WTC11 (cell line): ENCODE data around the gene ATP2B2. TPM values are rescaled to one million over a fixed set of nuclear protein-coding genes. Genes with fewer than 3 reads are reported as not detected.

Source experiments
- ATAC-seq: fragments of 200-7000 bp; cut with Tn5 transposase; 2 replicates; pipeline ENCODE4 v1.10.0; 2021; ENCODE audit warnings: mild to moderate bottlenecking, moderate library complexity
- CTCF ChIA-PET: fragments of 300-600 bp; sonication (Branson Sonifier 250); formaldehyde crosslinking; loops from one replicate; lab custom pipeline; 2021; ENCODE audit warnings: antibody characterized with exemption; lab: Charles Lee
- POLR2A ChIA-PET: fragments of 350-600 bp; sonication (Branson Sonifier 250); formaldehyde crosslinking; loops from one replicate; lab custom pipeline; 2021; ENCODE audit warnings: antibody characterized with exemption; lab: Charles Lee
- DNase-seq: peaks from one replicate; pipeline ENCODE4 v3.0.0; 2021; ENCODE audit warnings: low spot score
- H3K27ac Mint-ChIP-seq: 2 replicates; pipeline ENCODE4 v1.8.0; 2021; ENCODE audit warnings: mixed read lengths
- H3K27me3 Mint-ChIP-seq: 2 replicates; pipeline ENCODE4 v1.8.0; 2021; ENCODE audit warnings: low read depth, mild to moderate bottlenecking, moderate library complexity, mixed read lengths
- H3K36me3 Mint-ChIP-seq: 2 replicates; pipeline ENCODE4 v1.8.0; 2021; ENCODE audit warnings: mixed read lengths
- H3K4me1 Mint-ChIP-seq: 2 replicates; pipeline ENCODE4 v1.8.0; 2022; ENCODE audit warnings: mixed read lengths
- H3K4me3 Mint-ChIP-seq: 2 replicates; pipeline ENCODE4 v1.8.0; 2021; ENCODE audit warnings: mild to moderate bottlenecking, moderate library complexity, mixed read lengths
- H3K9me3 Mint-ChIP-seq: 2 replicates; pipeline ENCODE4 v1.8.0; 2021; ENCODE audit warnings: mixed read lengths
- EMX1 ChIP-seq: fragments of 250-450 bp; sonication (Bioruptor Pico); IDR thresholded peaks from 2 replicates; pipeline ENCODE4 v1.8.0; 2021; ENCODE audit warnings: mild to moderate bottlenecking
- ESRRA ChIP-seq: sonication (generic); formaldehyde crosslinking; IDR thresholded peaks from 2 replicates; pipeline ENCODE4 v1.8.1; 2022; ENCODE audit warnings: mild to moderate bottlenecking, missing genetic modification reagents, borderline replicate concordance
- KAT7 ChIP-seq: sonication (generic); formaldehyde crosslinking; IDR thresholded peaks from 2 replicates; pipeline ENCODE4 v1.8.1; 2023; ENCODE audit warnings: missing genetic modification reagents, mild to moderate bottlenecking, borderline replicate concordance
- MYBL2 ChIP-seq: sonication (generic); formaldehyde crosslinking; IDR thresholded peaks from 2 replicates; pipeline ENCODE4 v1.8.1; 2023; ENCODE audit warnings: mild to moderate bottlenecking, moderate library complexity, missing genetic modification reagents
- NR1H2 ChIP-seq: sonication (generic); formaldehyde crosslinking; IDR thresholded peaks from 2 replicates; pipeline ENCODE4 v1.9.0; 2021; ENCODE audit warnings: mild to moderate bottlenecking, moderate library complexity, missing genetic modification reagents
- PRRX2 ChIP-seq: fragments of 250-450 bp; sonication (Bioruptor Pico); IDR thresholded peaks from 2 replicates; pipeline ENCODE4 v1.8.0; 2021; ENCODE audit warnings: mild to moderate bottlenecking
- RORB ChIP-seq: fragments of 250-450 bp; sonication (Bioruptor Pico); IDR thresholded peaks from 2 replicates; pipeline ENCODE4 v1.9.0; 2021; ENCODE audit warnings: mild to moderate bottlenecking
- SOX15 ChIP-seq: fragments of 250-450 bp; sonication (Bioruptor Pico); IDR thresholded peaks from 2 replicates; pipeline ENCODE4 v1.9.0; 2021; ENCODE audit warnings: mild to moderate bottlenecking
- SP1 ChIP-seq: sonication (generic); formaldehyde crosslinking; conservative IDR thresholded peaks from 2 replicates; pipeline ENCODE4 v1.8.1; 2022; ENCODE audit warnings: missing genetic modification reagents
- TCF7 ChIP-seq: sonication (generic); formaldehyde crosslinking; IDR thresholded peaks from 2 replicates; pipeline ENCODE4 v1.8.0; 2022; ENCODE audit warnings: mild to moderate bottlenecking, low read depth, missing genetic modification reagents, moderate library complexity
- TEAD1 ChIP-seq: sonication (generic); formaldehyde crosslinking; IDR thresholded peaks from 2 replicates; pipeline ENCODE4 v1.8.0; 2022; ENCODE audit warnings: mild to moderate bottlenecking, missing genetic modification reagents
- TEAD4 ChIP-seq: sonication (generic); formaldehyde crosslinking; IDR thresholded peaks from 2 replicates; pipeline ENCODE4 v1.8.0; 2022; ENCODE audit warnings: mild to moderate bottlenecking, missing genetic modification reagents
- ZNF121 ChIP-seq: sonication (generic); formaldehyde crosslinking; IDR thresholded peaks from 2 replicates; pipeline ENCODE4 v1.8.0; 2023; ENCODE audit warnings: missing genetic modification reagents
- ZNF317 ChIP-seq: sonication (generic); formaldehyde crosslinking; IDR thresholded peaks from 2 replicates; pipeline ENCODE4 v1.8.1; 2023; ENCODE audit warnings: low read depth, mild to moderate bottlenecking, moderate library complexity, missing genetic modification reagents, borderline replicate concordance
- total RNA-seq: library from RNA; stranded (reverse); gene quantifications from 3 replicates; pipeline ENCODE4 v1.2.3, GENCODE V29; 2021
- TF ChIP-seq, protein P1 (sequence below): fragments of 250-450 bp; sonication (Bioruptor Pico); IDR thresholded peaks from 2 replicates; pipeline ENCODE4 v2.1.2; 2022; ENCODE audit warnings: mild to moderate bottlenecking, moderate library complexity
- TF ChIP-seq, protein P2 (sequence below): sonication (generic); formaldehyde crosslinking; IDR thresholded peaks from 2 replicates; pipeline ENCODE4 v1.8.1; 2023; ENCODE audit warnings: mild to moderate bottlenecking, moderate library complexity, missing genetic modification reagents
- TF ChIP-seq, protein P3 (sequence below): sonication (generic); formaldehyde crosslinking; IDR thresholded peaks from 2 replicates; pipeline ENCODE4 v1.8.0; 2023; ENCODE audit warnings: mild to moderate bottlenecking, missing genetic modification reagents
- TF ChIP-seq, protein P4 (sequence below): sonication (generic); formaldehyde crosslinking; conservative IDR thresholded peaks from 2 replicates; pipeline ENCODE4 v1.8.1; 2022; ENCODE audit warnings: mild to moderate bottlenecking, missing genetic modification reagents
- TF ChIP-seq, protein P5 (sequence below): sonication (generic); formaldehyde crosslinking; IDR thresholded peaks from 2 replicates; pipeline ENCODE4 v1.8.0; 2023; ENCODE audit warnings: missing genetic modification reagents, mild to moderate bottlenecking, borderline replicate concordance
- TF ChIP-seq, protein P6 (sequence below): sonication (generic); formaldehyde crosslinking; IDR thresholded peaks from 2 replicates; pipeline ENCODE4 v1.8.1; 2023; ENCODE audit warnings: mild to moderate bottlenecking, missing genetic modification reagents, borderline replicate concordance

ATP2B2 gene
- total RNA-seq, 1 experiment from 2014 or later = 0.48 TPM

DNA sequence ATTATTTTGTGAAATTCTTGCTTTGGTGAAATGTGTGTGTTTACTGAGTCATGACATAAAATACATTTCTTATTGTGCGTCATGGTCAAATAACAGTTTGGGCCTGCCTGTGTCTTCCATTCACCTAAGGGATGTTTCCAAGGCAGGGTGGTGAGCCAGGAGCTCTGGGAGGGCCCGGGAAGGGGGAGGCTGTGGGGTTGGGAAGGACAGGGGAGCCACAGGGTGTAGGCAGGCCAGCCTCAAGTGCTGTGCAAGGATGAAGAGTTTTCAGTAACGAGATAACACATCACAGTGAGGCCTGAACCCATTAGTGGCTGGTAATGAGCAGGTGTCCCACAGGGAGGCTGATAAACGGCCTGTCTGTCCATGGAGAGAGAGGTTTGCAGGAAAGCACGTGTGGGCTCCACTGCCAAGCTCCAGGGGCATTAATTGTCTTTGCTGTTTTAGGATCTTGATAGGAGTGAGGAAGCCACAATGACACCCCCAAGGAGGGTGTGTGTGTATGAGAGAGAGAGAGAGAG, 148.9 kb downstream of the ATP2B2 start:
- POLR2A ChIA-PET = no interaction called here
- H3K27ac Mint-ChIP-seq = no peak overlapping the region
- no peak for ATAC-seq
- CTCF ChIA-PET = interaction anchor here (2.3 kb wide), 1 partner anchor 12 kb away, joined by 8 read pairs; no protein-coding TSS in a partner anchor
- no peak overlapping the region for H3K4me3 Mint-ChIP-seq
- H3K4me1 Mint-ChIP-seq = peaks cover under 1% of the 10 kb centered on the region; the same call in 1 of the 2 replicates
- H3K36me3 Mint-ChIP-seq = peaks cover 6% of the 10 kb centered on the region
- H3K27me3 Mint-ChIP-seq = no peaks in the 10 kb centered on the region
- TF ChIP-seq, protein P1, sequence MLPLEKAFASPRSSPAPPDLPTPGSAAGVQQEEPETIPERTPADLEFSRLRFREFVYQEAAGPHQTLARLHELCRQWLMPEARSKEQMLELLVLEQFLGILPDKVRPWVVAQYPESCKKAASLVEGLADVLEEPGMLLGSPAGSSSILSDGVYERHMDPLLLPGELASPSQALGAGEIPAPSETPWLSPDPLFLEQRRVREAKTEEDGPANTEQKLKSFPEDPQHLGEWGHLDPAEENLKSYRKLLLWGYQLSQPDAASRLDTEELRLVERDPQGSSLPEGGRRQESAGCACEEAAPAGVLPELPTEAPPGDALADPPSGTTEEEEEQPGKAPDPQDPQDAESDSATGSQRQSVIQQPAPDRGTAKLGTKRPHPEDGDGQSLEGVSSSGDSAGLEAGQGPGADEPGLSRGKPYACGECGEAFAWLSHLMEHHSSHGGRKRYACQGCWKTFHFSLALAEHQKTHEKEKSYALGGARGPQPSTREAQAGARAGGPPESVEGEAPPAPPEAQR = no peak
- TF ChIP-seq, protein P2, sequence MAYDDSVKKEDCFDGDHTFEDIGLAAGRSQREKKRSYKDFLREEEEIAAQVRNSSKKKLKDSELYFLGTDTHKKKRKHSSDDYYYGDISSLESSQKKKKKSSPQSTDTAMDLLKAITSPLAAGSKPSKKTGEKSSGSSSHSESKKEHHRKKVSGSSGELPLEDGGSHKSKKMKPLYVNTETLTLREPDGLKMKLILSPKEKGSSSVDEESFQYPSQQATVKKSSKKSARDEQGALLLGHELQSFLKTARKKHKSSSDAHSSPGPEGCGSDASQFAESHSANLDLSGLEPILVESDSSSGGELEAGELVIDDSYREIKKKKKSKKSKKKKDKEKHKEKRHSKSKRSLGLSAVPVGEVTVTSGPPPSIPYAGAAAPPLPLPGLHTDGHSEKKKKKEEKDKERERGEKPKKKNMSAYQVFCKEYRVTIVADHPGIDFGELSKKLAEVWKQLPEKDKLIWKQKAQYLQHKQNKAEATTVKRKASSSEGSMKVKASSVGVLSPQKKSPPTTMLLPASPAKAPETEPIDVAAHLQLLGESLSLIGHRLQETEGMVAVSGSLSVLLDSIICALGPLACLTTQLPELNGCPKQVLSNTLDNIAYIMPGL (CRISPR knock-in tag) = no peak
- TF ChIP-seq, all 79 proteins: peak for 0
- H3K9me3 Mint-ChIP-seq = peaks cover 8% of the 10 kb centered on the region
- DNase-seq = no peak

DNA sequence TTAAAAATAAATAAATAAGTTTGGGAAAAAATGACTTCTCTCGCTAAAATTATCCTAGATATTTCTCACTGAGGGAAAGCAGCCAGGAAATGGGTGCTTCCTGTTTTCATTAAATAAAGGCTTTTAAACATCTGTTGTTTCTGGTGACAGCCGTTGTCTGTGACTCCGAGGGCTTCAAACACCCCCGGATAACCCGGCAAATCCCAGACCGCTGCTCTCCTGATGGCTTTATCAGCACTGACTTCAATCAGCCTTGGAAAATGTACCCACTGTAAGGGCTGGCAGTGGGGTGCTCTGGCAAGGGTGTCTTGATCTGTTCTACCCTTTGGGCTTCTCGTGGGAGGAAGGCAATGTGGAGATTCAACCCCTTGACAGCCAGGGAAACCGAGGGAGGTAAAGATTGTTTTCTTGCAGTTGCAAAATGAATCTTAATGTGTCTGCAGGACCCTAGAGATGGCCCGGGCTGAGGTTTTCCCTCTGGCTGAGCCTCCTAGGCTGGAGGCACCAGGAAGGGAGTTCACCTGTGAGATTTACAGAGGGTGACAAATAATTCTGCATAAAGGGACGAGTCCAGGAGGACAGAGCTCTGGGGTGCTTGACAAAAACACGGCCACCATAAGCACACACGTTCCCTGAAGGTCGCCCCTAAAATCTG, 150.9 kb downstream of the ATP2B2 start:
- no peaks in the 10 kb centered on the region for H3K9me3 Mint-ChIP-seq
- no peaks in the 10 kb centered on the region for H3K36me3 Mint-ChIP-seq
- ChIA-PET POLR2A (no interaction called here), CTCF (interaction anchor here (0.6 kb wide), 1 partner anchor 72 kb away, joined by 3 read pairs; no protein-coding TSS in a partner anchor)
- ATAC-seq (no peak), DNase-seq (no peak)
- no peak overlapping the region for H3K4me3 Mint-ChIP-seq
- H3K27me3 Mint-ChIP-seq = no peaks in the 10 kb centered on the region
- no peak overlapping the region for H3K27ac Mint-ChIP-seq
- peaks cover 9% of the 10 kb centered on the region for H3K4me1 Mint-ChIP-seq
- TF ChIP-seq, protein P3, sequence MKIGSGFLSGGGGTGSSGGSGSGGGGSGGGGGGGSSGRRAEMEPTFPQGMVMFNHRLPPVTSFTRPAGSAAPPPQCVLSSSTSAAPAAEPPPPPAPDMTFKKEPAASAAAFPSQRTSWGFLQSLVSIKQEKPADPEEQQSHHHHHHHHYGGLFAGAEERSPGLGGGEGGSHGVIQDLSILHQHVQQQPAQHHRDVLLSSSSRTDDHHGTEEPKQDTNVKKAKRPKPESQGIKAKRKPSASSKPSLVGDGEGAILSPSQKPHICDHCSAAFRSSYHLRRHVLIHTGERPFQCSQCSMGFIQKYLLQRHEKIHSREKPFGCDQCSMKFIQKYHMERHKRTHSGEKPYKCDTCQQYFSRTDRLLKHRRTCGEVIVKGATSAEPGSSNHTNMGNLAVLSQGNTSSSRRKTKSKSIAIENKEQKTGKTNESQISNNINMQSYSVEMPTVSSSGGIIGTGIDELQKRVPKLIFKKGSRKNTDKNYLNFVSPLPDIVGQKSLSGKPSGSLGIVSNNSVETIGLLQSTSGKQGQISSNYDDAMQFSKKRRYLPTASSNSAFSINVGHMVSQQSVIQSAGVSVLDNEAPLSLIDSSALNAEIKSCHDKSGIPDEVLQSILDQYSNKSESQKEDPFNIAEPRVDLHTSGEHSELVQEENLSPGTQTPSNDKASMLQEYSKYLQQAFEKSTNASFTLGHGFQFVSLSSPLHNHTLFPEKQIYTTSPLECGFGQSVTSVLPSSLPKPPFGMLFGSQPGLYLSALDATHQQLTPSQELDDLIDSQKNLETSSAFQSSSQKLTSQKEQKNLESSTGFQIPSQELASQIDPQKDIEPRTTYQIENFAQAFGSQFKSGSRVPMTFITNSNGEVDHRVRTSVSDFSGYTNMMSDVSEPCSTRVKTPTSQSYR (CRISPR knock-in tag) = no peak
- TF ChIP-seq SP1 (no peak), RORB (CRISPR knock-in tag) (no peak), TEAD1 (CRISPR knock-in tag) (no peak), NR1H2 (CRISPR knock-in tag) (no peak), PRRX2 (CRISPR knock-in tag) (no peak), ZNF317 (CRISPR knock-in tag) (no peak), ESRRA (no peak), TCF7 (CRISPR knock-in tag) (no peak), TEAD4 (no peak), EMX1 (no peak), MYBL2 (CRISPR knock-in tag) (no peak), SOX15 (CRISPR knock-in tag) (no peak), ZNF121 (no peak), KAT7 (no peak)
- TF ChIP-seq, protein P4, sequence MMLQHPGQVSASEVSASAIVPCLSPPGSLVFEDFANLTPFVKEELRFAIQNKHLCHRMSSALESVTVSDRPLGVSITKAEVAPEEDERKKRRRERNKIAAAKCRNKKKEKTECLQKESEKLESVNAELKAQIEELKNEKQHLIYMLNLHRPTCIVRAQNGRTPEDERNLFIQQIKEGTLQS = no peak
- TF ChIP-seq, protein P5, sequence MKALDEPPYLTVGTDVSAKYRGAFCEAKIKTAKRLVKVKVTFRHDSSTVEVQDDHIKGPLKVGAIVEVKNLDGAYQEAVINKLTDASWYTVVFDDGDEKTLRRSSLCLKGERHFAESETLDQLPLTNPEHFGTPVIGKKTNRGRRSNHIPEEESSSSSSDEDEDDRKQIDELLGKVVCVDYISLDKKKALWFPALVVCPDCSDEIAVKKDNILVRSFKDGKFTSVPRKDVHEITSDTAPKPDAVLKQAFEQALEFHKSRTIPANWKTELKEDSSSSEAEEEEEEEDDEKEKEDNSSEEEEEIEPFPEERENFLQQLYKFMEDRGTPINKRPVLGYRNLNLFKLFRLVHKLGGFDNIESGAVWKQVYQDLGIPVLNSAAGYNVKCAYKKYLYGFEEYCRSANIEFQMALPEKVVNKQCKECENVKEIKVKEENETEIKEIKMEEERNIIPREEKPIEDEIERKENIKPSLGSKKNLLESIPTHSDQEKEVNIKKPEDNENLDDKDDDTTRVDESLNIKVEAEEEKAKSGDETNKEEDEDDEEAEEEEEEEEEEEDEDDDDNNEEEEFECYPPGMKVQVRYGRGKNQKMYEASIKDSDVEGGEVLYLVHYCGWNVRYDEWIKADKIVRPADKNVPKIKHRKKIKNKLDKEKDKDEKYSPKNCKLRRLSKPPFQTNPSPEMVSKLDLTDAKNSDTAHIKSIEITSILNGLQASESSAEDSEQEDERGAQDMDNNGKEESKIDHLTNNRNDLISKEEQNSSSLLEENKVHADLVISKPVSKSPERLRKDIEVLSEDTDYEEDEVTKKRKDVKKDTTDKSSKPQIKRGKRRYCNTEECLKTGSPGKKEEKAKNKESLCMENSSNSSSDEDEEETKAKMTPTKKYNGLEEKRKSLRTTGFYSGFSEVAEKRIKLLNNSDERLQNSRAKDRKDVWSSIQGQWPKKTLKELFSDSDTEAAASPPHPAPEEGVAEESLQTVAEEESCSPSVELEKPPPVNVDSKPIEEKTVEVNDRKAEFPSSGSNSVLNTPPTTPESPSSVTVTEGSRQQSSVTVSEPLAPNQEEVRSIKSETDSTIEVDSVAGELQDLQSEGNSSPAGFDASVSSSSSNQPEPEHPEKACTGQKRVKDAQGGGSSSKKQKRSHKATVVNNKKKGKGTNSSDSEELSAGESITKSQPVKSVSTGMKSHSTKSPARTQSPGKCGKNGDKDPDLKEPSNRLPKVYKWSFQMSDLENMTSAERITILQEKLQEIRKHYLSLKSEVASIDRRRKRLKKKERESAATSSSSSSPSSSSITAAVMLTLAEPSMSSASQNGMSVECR (CRISPR knock-in tag) = no peak
- TF ChIP-seq, protein P6, sequence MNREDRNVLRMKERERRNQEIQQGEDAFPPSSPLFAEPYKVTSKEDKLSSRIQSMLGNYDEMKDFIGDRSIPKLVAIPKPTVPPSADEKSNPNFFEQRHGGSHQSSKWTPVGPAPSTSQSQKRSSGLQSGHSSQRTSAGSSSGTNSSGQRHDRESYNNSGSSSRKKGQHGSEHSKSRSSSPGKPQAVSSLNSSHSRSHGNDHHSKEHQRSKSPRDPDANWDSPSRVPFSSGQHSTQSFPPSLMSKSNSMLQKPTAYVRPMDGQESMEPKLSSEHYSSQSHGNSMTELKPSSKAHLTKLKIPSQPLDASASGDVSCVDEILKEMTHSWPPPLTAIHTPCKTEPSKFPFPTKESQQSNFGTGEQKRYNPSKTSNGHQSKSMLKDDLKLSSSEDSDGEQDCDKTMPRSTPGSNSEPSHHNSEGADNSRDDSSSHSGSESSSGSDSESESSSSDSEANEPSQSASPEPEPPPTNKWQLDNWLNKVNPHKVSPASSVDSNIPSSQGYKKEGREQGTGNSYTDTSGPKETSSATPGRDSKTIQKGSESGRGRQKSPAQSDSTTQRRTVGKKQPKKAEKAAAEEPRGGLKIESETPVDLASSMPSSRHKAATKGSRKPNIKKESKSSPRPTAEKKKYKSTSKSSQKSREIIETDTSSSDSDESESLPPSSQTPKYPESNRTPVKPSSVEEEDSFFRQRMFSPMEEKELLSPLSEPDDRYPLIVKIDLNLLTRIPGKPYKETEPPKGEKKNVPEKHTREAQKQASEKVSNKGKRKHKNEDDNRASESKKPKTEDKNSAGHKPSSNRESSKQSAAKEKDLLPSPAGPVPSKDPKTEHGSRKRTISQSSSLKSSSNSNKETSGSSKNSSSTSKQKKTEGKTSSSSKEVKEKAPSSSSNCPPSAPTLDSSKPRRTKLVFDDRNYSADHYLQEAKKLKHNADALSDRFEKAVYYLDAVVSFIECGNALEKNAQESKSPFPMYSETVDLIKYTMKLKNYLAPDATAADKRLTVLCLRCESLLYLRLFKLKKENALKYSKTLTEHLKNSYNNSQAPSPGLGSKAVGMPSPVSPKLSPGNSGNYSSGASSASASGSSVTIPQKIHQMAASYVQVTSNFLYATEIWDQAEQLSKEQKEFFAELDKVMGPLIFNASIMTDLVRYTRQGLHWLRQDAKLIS (CRISPR knock-in tag) = no peak
